ENCODE data around the gene AIPL1.

- TF ChIP-seq POLR2A (IDR thresholded peaks at IDR 0.05; ENCODE audit: borderline replicate concordance, extremely low read depth, insufficient read depth, insufficient read length) (no peak), CTCF (IDR thresholded peaks at IDR 0.05 in 2 of 3, conservative IDR thresholded peaks at IDR 0.05 in 1 of 3; ENCODE audit: borderline replicate concordance in 1 of 3, insufficient read depth in 1 of 3, low read depth in 2 of 3, low read length in 2 of 3) (no peak), MAX (IDR thresholded peaks at IDR 0.05) (no peak), POLR2AphosphoS5 (IDR thresholded peaks at IDR 0.05; ENCODE audit: low read depth, low read length) (no peak), EZH2 (IDR thresholded peaks at IDR 0.05) (no peak), SRF (IDR thresholded peaks at IDR 0.05; ENCODE audit: low read depth) (no peak), JUND (IDR thresholded peaks at IDR 0.05) (no peak), SIN3A (IDR thresholded peaks at IDR 0.05; ENCODE audit: low read depth) (no peak), REST (IDR thresholded peaks at IDR 0.05; ENCODE audit: low read depth) (no peak), YY1 (IDR thresholded peaks at IDR 0.05; ENCODE audit: extremely low read depth, insufficient replicate concordance, low read depth, low read length) (no peak), ZNF274 (IDR thresholded peaks at IDR 0.05; ENCODE audit: low read depth, low read length) (no peak), FOSL1 (IDR thresholded peaks at IDR 0.05; ENCODE audit: low read depth) (no peak), RAD21 (IDR thresholded peaks at IDR 0.05; ENCODE audit: low read depth) (no peak), EZH2phosphoT487 (IDR thresholded peaks at IDR 0.05; ENCODE audit: borderline replicate concordance) (no peak)
Observed at GRCh38 chr17:6435051-6435450, at the start of gene AIPL1.
